Activated CD8-positive, alpha-beta memory T cell treated with anti-CD3 and anti-CD28 coated beads for 1 hour (primary cell): ENCODE results near the gene CTBP2.
"Not testable (repeated sequence)": the region's sequence is repeated elsewhere in the genome, so short reads cannot be mapped to it uniquely, and the experiment has no call there.

ENCODE experiments used
- DNase-seq, 2 donors: peaks; one replicate each; pipeline ENCODE4 v3.0.0-alpha.2; 2020; ENCODE audit warnings: low read depth in 1 of 2; ENCODE audit errors: extremely low read depth in 1 of 2

Gene CTBP2

GRCh38 chr10:124999433-125000365, 160.7 kb downstream of the CTBP2 start:
- DNase-seq, result no peak

GRCh38 chr10:124998624-124999291, 161.6 kb downstream of the CTBP2 start:
- DNase-seq, result no peak

DNA sequence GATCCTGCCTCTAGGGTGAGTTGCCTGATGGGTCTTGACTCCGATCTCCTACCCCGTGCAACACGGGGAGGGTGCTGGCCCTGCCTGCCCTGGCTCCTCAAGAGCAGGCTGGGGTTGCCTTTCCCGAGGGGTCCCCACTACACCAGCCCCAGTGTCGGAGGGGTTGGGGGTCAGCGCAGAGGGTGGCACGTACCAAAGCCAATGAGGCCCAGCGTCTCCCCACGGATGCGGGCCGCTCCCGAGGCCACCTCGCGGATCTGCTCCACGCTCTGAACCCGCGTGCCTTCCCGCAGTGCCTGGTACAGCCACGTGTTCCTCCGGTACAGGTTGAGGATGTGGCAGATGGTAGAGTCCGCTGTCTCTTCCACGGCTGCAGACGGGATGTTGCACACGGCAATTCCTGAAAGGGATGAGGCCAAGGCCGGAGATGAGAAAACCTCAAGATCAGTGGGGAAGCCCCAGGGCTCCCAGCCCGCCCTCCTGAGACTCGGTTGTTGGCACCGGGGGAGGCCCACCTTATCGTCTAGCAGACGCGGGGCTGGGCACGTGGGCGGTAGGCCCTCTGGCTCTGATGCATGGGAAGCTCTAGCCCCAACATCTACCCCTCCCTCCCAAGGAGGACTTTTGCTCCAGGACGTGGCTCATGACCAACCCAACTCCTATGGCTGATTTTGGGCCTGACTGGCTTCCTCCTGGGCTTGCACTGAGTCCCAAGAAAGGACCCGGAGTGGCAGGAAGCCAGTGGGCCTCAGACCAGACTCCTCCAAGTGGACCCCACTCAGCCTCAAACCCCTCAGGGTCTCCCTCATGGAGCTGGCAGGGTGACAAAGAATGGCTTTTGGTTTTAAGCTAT, 162.4 kb downstream of the CTBP2 start:
- DNase-seq, result no peak

DNA sequence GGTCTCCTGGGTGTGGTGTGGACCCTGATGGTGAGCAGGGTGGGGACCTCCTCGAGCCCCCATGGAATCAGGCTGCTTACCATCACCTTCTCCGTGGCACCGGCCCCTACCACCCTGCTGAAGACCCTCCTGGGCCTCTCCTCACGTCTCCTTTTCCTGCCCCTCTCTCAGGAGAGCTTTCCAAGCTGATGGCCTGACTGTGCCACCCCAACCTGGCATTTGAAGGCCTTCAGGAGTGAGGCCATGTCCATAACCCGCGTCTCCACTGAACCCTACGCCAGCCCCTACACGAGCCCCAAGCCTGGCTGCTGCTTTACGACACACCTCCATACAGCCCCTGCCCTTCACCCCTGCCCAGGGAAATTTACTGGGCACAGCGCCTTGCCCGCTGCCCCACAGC, 163.1 kb downstream of the CTBP2 start:
- no peak for DNase-seq

GRCh38 chr10:124996854-124997215, 163.5 kb downstream of the CTBP2 start:
- no peak for DNase-seq

GRCh38 chr10:124996127-124996853, 164.1 kb downstream of the CTBP2 start:
- no peak for DNase-seq

DNA sequence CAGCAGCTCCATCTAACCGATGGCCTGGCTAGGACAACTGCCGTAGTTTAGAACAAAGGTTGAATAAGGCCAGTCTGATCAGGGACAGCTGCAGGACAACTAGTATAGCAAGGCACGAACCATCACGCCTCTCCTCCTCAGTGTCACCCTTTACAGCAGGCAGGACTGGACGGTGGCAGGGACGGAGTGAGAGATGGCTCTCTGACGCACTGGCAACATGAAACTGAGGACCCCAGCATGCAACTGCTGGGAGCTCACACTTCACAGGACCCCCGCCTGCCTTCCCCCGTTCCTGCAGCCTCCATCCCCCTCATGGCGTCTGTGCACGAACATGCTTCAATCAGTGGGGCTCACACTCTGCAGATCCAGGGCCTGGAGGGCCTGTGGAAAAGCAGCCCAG, 164.8 kb downstream of the CTBP2 start:
- DNase-seq, result no peak

GRCh38 chr10:124994573-124995473, 165.5 kb downstream of the CTBP2 start:
- DNase-seq, result no peak

GRCh38 chr10:124993736-124994451, 166.5 kb downstream of the CTBP2 start:
- DNase-seq, result no peak

DNA sequence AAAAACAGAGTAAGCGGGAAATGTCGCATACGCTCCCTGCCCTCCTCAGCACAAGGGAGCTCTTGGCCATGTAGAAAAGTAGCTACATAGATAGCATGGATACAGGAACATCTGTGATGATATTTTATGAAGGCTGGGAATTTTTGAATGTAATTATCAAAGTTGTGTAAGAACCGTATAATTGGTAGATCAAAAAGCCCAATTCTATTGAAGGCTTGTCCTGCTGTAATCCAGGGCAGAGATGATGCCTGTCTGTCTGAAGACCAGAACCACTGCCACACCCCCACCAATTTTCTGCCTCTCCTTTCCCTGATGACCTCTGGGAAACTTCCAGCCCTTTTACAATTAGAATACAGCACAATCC, 167.0 kb downstream of the CTBP2 start:
- DNase-seq, result no peak

DNA sequence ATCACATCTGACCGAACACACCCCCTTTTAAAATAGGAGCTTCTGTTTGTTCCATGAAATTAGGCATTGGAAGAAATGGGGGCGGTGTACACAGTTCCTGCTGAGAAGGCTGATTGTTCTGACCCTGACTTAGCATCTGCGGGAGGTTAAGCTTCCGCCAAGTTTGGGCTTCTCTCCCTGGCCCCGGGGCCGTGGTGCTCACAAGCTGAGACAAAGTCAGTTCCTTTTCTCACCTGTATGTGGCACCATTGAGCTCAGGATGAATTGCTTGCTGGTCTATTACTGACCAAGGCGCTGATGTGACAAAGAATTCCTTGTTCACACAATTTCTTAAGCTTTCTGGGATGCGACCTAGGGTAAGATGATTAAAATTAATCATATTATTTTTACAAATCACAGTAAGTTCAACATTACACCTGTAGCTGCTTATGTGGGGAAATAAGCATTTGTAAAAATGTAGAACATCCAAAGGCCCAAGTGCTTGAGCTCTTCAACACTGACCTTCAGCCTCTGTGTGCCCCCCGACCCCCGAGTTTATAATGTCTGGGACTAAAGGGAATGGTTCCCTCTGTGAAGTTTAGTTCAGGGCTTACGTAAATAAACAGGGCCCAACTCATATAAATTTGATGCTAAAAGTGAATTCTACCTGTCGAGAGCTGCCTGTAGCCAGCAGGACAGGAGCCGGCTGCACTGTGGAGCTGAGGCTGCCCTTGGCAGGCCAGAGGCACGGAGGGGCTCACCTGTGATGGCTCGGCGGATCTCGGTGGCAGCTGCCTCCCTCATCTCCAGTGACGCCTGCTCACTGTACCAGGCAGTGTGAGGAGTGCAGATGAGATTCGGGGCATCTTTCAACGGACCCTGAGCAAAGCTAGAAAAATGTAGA, 167.7 kb downstream of the CTBP2 start:
- no peak for DNase-seq

DNA sequence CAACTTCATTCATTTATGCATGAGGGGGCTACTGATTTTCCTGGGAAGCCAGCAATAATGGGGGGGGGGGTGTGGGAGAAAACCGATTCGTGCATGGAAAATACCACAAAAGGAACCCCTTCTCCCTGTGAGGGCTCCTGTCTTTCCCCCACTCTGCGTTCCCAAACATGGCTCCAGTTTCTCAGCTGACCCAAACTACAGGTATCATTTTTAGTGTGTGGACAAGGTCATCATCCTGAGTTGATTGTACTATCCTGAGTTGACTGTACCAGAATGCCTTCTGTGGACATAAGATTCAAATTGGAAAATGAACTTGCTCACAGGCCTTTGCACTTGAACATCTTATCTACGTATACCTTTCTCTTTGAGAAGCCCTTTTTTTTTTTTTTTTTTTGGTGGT, 168.5 kb downstream of the CTBP2 start:
- DNase-seq, result no peak

GRCh38 chr10:124990671-124991625, 169.4 kb downstream of the CTBP2 start:
- no peak for DNase-seq

DNA sequence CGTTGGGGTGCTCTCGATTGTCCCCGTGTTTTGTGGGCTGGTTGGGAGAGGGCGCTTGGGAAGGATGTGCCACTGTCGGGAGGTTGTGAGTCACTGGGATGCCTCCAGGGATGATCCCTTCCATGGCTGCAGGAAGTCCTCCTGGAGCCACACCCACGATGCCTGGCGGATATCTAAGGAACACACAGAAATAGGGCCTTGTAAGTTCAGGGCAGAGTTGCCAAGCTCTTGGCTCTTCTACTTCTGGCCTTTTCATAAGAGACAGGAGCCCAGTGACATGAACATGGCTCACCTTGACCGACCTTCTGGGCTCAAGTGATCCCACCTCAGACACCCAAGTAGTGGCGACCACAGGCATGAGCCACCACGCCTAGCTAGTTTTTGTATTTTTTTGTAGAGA, 170.8 kb downstream of the CTBP2 start:
- DNase-seq, result no peak

GRCh38 chr10:124988753-124989152, 171.6 kb downstream of the CTBP2 start:
- DNase-seq, result not testable (repeated sequence)

DNA sequence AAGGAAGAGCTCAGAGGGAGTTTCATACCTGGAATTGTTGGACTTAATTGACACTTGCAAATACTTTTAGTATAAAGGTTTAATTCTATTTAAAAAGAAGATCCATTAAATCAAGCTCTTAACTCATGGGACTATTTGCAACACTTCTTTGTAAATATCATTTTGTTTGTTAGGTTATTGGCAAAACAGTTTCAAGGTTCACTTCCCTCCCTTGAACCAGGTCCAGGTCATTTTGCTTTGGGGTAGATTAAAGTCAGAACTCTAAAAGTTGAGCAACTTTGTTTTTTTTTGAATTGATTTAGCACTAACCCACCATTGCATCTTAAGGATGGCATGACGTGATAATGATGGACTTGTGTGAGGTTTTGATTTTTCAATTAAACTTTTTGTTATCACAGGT, 172.6 kb downstream of the CTBP2 start:
- no peak for DNase-seq

GRCh38 chr10:124985162-124985561, 175.2 kb downstream of the CTBP2 start:
- no peak for DNase-seq
